Measurements from ENCODE around the gene MAPK13.

The MAPK13 gene

GRCh38 chr6:36150283-36150682 lies 20.0 kb downstream of the MAPK13 start:
- no peak for DNase-seq (ENCODE audit: low spot score)

- no peak for DNase-seq (ENCODE audit: low spot score)
Measured at GRCh38 chr6:36154286-36154685, 24.0 kb downstream of the MAPK13 start.

- DNase-seq (ENCODE audit: low spot score): no peak
Measured at GRCh38 chr6:36155662-36156061, 25.3 kb downstream of the MAPK13 start.

- no peak for DNase-seq (ENCODE audit: low spot score)
Measured at GRCh38 chr6:36160147-36160760, 29.9 kb downstream of the MAPK13 start.

GRCh38 chr6:36169023-36170007 lies 39.0 kb downstream of the MAPK13 start:
- DNase-seq (ENCODE audit: low spot score): no peak

- no peak for DNase-seq (ENCODE audit: low spot score)
Measured at GRCh38 chr6:36170704-36171103, 40.4 kb downstream of the MAPK13 start.

- no peak for DNase-seq (ENCODE audit: low spot score)
Measured at GRCh38 chr6:36171573-36171972, 41.3 kb downstream of the MAPK13 start.

GRCh38 chr6:36177166-36177565 lies 46.9 kb downstream of the MAPK13 start:
- DNase-seq (ENCODE audit: low spot score): no peak

- no peak for DNase-seq (ENCODE audit: low spot score)
Measured at GRCh38 chr6:36178544-36178943, 48.2 kb downstream of the MAPK13 start.

- DNase-seq (ENCODE audit: low spot score): no peak
Measured at GRCh38 chr6:36180126-36180525, 49.8 kb downstream of the MAPK13 start.

GRCh38 chr6:36184311-36184710 lies 54.0 kb downstream of the MAPK13 start:
- DNase-seq (ENCODE audit: low spot score): no peak

- DNase-seq (ENCODE audit: low spot score): no peak
Measured at GRCh38 chr6:36186199-36186598, 55.9 kb downstream of the MAPK13 start.

- DNase-seq (ENCODE audit: low spot score): no peak
Measured at GRCh38 chr6:36187446-36187845, 57.1 kb downstream of the MAPK13 start.

Measured in Ammon's horn (tissue), 1 donor.